Hematopoietic multipotent progenitor cell treated with erythropoietin and hydrocortisone succinate and interleukin-3 and kit ligand, for 8 days (in vitro differentiated cells): ENCODE data around the gene HTR2A.
A peak's percentile ranks its signal among the peaks of the same experiment; 100 is the strongest.

Experiments
- DNase-seq: peaks from one replicate; pipeline ENCODE4 v3.0.0-alpha.2; 2015

The HTR2A gene

DNA sequence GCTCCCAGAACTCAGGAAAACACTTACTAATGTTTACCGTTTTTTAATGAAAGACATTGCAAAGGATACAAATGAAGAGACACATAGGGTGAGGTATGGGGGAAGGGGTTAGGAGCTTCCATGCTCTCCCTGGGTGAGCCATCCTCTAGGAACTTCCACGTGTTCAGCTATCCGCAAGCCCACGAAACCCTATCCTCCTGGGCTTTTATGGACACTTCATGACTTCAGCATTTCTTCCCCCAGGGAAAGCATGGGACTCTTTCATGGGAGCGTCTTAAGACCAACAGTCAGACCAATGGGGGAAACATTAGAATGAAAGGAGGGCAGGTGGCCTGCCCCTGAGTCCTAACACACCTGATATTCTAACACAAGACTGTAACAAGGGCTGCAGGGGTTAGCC lies 93.3 kb downstream of the HTR2A start:
- no peak for DNase-seq

DNA sequence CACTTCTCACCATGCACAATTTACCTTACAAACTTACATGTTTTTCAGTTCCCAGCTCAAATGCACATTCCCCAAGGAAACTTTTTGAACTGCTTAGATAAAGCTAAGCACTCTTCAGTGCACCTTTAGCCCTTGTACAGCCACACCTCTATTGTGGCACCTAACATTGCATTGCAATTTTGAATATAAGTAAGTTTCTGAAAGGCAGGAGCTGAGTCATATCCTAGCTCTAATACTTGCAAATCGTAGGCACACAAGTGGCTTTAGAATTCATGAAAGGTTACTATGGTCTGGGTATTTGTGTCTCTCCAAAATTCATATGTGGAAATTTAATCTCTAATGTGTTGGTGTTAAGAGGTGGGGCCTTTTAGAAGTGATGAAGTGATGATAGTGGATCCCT lies 95.0 kb downstream of the HTR2A start:
- DNase-seq = no peak

DNA sequence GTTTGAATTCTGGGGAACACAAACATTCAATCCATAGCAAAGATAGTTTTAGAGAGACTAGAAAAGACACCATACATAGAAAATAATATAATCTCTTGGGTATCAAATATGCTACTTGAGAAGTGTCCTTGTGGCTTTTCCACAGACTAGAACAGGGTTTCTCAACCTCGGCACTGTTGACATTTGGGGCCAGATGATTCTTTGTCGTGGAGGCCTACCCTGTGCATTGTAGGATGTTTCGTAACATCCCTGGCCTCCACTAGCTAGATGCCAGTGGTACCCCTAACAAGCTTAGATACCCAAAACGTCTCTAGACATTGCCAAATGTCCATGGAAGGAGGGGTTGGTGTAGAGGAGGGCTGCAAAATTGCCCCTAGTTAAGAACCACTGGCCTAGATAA lies 97.7 kb downstream of the HTR2A start:
- DNase-seq = no peak

DNA sequence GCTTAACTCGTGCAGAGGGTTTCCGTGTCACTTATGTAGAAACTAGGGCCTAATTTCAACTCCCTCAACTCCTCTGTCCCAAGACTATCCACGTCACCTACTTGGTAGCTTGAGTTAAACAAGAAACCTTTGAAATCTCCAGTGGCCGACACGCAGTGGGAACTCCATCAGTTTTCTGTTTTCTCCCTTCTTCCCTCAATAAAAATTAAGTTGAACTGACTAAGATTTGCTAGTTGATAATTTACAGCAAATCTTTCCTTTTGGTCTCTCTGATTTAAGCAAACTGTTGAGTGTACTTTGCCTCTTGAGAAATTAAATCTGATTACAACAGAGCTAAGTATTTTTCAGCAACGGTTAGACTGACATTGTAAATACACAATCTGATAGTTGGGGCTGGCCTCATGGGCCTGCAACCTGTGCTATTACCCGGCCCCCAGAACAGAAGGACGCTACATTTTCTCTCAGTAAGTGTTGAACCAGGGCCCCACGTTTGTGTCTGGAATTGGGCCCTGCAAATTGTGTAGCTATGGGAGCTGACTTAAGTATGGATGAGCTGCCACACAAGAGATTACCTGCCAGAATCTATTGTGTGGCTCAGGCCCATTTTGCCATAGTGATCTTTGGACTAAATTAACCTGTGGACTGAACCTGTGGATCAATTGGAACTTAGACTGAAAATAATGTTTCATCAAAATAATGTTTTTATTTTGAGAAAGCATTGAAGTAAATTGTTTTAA lies 99.2 kb downstream of the HTR2A start:
- DNase-seq = no peak

DNA sequence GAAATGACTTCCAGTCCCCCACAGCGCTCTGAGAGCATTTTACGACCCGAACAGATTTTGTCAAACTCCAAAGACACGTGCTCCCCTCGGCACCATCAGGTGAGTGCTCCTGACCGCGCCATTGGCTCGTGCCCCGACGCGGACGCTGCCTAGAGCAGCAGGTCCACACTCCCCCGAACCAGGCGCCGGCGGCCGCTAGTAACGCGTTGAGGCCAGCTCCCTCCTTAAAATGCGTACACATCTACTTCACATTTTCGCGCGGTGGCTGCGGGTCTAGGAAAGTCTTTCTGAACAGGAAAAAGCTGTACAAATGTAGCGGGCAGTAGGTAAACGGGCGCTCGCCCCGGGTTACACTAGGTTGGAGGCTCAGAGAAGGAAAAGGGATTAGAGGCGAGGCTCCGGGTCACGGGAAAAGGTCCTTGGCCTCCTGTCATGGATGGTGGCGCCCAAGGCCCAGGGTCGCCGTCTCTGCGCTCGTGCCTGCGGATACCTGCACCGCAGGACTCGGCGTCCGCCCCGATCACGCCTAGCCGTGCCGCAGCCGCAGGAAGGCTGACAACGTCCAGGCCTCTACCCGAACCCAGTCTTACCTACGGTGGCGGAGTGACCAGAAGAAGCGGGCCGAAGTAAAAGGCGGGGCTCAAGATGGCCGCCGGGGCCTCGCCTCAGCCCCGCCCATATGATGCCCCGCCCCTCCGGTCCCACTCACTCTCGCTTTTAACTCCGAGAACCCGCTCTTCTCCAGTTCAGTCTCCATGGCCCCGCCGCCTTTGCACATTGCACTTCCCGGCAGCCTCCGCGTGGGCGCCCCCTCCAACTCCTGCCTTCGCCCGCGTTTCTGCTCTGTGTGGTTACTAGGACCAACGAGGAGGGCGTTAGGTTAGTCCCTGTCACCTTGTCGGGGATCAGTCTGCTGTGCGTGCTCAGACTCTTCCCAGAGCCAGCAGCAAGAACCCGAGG lies 100.1 kb downstream of the HTR2A start, which contains the start of gene ESD:
TSS of gene ESD (minus strand) at position 647 of the 960 bp plus-strand sequence. CDS start 5,748 bp downstream, outside the sequence.
- peak; percentile 89 for DNase-seq

DNA sequence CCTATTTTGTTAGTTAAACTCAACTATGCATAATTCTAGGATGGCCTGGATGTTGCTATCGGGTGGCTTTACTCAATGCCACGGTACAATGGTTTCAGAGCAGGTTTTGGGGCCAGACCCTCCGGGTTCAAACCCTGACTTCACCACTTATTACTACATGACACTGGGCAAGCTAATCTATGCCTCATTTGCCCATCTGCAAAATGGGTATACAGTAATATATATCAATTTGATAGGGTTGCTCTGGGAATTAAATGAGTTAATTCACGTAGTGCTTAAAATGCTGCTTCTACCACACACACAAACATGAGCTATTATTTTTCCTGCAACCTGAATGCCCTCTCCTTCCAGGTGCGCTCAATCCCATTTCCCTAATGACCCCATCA lies 100.7 kb downstream of the HTR2A start:
- no peak for DNase-seq

DNA sequence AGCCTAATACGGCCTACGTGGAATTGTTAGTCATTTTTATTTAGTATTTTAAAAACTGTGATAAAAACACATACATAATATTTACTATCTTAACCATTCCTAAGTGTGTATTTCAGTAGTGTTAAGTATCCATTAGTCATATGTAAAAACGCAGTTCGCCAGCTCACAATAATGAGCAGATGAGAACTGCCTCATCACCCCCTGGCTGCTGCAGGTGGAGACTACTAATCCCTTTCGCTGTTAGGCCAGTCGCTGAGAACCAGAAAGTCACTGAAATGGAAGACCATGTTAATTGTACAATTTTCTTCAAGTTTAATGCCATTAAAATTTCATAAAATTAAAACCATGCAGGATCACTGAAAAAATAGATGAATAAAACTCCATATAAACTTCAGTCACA lies 101.5 kb downstream of the HTR2A start:
- DNase-seq = no peak

DNA sequence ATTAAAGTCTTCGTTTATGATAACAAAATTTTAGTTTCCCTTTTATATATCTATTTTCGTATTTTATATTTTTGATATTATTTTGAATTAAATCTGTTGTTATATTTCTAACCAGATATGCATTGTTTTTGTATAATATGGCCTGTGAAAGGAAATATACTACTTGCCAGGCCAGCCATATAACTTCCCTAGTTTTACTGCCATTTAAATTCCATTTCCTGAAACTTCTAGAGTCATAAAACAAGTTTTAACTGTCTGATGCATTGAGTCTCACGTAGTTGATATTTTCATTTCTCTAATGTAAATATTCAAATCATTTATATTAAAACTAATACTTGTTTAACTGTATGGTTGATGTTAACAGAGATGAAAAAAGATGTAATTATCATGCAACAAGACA lies 113.3 kb downstream of the HTR2A start:
- DNase-seq = no peak

DNA sequence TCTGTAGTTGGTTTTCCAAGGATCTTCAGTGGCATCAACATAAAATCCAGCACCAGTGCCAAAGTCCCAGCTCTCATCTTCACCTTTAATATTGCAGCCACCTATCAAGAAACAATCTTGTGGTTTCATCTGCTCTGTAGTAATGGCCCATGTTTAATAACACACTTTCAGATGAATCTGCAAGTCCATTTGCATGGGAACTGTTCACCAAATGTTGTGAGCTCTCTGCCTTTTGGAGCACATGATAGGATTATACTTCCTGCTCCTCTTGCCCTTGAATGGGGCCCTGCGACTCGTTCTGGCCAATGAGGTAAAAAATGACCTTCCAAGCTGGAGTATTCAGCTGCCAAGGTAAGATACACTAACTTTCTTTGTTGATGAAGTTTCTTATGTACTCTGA lies 114.2 kb downstream of the HTR2A start:
- no peak for DNase-seq

DNA sequence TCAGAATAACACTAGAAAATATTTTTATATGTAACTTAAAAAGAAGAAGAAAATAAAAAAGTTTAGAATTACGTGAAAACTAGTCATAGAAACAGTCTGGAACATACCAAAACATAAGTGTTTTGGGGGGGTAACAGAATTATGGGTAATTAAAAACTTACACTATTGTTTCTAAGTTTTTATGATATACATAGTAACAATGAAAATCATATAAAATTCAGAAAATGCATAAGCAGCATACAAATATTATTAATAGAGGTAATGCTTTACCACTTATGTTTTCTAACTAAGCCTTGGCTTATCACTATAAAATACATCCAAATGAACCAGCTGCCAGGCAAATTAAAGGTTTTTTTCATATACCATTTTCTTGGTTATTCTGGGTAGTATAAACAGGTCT lies 114.8 kb downstream of the HTR2A start:
- no peak for DNase-seq
